Activated CD4-positive, CD25-positive, alpha-beta regulatory T cell treated with anti-CD3 and anti-CD28 coated beads, Interleukin-2, amount 50 U/mL, for 16 hours (primary cell): ENCODE results near the gene SLC25A19.
"Not testable (repeated sequence)": the region's sequence is repeated elsewhere in the genome, so short reads cannot be mapped to it uniquely, and the experiment has no call there.

Source experiments
- DNase-seq: peaks from one replicate; pipeline ENCODE4 v3.0.0-alpha.2; 2020; ENCODE audit warnings: low read depth, low spot score

Gene SLC25A19

DNA sequence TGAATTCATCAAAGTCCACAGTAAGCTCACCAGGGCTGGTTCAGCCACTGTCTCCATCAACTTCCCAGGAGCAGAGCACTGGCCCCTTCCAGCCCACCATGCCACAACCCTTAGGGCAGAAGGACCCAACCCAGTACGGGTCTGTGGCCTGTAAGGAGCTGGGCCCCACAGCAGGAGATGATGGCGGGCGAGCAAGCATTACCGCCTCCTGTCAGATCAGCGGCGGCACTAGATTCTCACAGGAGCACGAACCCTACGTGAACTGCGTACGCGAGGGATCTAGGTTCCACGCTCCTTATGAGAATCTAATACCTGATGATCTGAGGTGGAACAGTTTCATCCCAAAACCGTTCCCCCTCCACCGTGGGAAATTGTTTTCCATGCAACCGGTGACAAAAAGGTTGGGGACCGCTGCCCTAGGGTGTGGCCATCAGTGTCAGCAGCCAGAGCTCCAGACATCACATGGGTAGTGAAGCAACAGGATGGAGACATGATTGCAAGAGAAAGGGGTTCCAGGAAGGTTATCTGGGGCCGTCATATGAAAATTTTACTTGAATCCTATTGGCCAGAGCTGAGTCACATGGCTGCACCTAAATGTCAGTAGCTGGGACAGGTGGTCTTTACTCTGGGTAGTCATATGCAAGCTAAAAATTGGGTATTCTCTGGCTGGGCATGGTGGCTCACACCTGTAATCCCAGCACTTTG, 12.4 kb upstream of the SLC25A19 start:
- no peak for DNase-seq

DNA sequence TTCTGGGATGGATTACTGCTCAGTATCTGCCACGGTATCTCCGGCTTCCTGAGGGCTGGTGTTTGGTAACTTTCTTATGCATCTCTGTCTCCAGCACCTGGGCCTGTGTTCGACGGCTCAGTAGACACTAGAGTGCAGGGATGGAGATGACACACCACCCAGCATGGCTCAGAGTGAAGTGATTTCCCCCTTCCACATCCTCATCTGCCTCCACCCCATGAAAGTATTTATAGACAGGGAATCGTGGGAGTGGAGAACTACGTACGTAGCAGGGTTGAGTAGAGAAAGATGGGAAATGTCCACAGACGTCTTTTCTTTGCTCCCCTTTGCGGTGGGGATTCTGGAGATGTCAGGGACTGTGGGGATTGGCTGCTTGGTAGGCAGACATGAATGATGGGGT, 11.8 kb upstream of the SLC25A19 start:
- DNase-seq = no peak

DNA sequence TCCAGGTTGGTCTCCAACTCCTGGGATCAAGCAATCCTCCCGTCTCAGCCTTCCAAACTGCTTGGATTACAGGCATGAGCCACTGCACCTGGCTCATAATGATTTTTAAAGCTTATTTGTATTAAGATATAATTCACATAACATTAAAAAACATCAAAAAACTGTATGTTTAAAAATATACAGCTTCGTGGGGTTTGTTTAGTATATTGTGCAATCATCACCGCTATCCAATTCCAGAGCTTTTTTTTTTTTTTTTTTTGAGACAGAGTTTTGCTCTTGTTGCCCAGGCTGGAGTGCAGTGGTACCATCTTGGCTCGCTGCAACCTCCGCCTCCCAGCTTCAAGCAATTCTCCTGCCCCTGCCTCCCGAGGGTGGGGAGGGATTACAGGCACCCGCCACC, 11.0 kb upstream of the SLC25A19 start:
- no peak for DNase-seq

DNA sequence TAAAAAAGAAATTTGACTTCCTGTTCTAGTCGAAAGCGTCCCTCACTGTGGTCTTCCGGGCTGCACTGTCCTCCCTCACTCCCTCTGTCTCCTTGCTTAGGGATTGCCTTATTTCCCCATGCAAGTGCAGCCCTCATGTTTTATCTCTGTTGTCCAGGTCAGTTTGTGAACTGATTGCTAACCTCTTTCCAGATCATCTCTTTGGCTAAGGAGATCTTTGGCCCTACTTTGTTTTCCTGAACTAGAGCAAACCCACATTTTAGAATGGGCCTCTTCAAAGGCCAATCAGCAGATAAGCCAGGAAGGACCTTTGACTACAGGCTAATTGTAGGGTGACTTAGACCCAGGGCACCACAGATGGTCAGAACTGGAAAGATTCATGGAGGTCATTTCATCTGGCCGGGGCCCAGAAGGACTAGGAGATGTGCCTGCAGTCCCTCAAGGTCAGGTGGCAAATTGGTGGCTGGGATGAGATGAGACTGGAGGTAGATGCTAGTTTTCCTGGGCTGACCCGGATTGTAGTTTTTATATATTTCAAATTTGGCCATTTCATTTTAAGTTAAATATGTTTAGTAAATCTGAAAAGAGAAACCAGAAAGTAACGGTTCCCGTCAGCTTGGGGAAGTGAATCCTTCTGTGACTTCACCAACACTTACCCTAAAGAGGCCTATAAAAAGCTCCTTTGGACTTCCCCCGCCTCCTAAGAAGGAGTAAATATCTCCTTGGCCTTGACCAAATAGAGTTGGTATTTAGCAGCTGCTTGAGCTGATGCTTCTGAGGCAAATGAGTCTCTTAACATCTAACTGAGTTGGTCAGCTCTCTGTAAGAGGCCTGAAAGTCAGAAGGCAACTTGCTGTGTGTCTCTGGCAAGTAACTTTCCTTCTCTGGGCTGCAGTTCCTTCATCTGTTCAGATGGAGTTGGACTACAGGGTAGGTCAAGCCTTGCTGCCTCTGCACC, 6.2 kb upstream of the SLC25A19 start:
- no peak for DNase-seq

DNA sequence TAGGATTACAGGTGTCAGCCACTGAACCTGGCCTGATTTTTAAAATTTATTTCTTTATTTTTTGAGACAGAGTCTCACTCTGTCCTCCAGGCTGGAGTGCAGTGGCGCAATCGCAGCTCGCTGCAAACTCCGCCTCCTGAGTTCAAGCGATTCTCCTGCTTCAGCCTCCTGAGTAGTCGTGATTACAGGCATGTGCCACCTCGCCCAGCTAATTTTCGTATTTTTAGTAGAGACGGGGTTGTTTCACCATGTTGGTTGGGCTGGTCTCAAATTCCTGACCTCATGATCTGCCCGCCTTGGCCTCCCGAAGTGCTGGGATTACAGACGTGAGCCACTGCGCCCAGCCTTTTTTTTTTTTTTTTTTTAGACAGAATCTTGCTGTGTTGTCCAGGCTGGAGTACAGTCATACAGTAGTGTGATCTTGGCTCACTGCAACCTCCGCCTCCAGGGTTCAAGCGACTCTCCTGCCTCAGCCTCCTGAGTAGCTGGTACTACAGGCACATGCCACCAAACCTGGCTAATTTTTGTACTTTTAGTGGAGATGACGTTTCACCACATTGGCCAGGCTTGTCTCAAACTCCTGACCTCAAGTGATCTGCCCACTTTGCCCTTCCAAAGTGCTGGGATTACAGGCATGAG, 3.7 kb upstream of the SLC25A19 start:
- not testable (repeated sequence) for DNase-seq

DNA sequence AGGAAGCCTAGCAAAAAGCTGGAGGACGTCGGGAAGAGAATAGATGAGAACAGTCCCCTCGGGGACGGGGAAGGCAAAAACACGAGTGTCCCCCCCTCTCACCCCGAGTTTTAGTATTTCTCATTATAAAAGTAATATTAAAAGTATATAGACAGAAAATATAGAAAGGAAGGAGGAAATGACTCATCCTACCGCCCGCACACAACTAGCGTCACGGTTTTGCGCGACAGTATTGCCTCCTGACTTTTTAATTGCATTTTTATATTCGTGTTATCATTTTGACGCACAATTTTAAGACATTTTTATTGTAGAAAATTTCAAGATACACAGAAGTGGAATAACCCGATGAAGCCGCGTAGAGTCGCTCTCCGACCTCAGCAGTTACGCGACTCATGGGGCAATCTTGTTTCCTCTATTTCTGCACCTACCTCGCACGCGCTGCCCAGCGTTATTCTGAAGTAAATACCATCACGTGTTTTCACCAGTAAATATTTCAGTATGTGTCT, 652 bp upstream of the SLC25A19 start:
- peak; percentile 51 for DNase-seq

DNA sequence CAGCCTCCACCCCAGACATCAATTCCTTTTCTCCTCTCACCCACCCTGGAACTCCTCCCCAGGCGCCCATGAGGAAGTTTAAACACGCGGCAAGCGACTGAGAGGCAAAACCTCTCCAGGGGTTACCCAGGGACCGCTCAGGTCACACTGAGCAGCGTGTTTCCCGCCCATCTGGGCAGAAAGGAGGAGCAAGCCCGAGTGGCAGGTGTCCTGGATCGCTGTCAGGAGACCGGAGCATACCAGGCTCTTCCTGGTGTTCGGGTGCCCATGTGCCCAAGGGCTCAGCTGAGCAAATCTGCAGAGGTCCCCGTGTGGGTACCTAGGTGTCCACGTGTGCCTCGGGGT, 491 bp downstream of the SLC25A19 start:
- DNase-seq = no peak

DNA sequence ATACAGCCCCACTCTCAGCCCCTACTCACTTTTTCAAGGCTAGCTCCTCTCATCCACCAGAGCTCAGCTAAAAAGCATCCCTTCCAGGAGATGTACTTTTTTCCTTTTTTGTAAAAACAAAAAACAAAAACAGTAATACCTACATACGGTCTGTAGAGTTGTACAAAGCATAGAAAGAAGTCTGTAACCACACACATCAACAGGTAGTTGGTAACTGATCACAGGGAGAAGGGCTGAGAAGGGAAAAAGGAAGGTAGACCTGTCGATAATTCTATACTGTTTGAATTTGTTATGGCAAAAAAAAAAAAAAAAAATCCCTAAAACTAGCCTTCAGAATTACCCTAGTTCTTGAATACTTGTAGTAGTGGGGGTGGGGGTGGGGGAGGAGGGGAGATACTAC, 874 bp downstream of the SLC25A19 start:
- DNase-seq = no peak

DNA sequence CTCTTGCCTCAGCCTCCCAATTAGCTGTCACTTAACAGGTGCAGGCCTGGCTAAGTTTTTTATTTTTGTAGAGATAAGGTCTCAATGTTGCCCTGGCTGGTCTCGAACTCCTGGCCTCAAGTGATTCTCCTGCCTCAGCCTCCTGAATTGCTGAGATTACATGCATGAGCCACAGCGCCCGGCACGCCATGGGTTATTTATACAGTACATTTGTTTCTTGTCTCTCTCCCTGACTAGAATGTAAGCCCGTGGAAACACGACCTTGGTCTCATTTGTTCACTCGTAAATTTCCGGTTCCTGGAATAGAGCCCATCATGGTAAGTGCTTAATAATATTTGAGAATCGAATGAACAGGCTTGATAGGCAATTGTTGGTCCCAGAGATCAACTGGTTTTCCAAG, 2.0 kb downstream of the SLC25A19 start:
- no peak for DNase-seq

DNA sequence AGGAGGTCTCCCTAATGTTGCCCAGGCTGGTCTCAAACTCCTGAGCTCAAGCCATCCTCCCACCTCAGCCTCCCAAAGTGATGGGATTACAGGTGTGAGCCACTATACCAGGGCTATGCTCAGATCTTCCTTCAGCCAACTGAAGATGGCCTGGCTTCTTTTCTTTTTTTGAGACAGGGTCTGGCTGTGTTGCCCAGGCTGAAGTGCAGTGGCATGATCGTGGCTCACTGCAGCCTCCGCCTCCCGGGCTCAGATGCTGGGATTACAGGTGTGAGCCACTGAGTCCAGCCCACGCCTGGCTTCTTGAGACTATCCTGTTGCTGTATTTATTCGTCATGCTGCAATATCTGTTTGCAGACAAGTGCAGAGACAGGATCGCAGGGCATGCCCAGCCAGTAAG, 4.1 kb downstream of the SLC25A19 start:
- DNase-seq = no peak

DNA sequence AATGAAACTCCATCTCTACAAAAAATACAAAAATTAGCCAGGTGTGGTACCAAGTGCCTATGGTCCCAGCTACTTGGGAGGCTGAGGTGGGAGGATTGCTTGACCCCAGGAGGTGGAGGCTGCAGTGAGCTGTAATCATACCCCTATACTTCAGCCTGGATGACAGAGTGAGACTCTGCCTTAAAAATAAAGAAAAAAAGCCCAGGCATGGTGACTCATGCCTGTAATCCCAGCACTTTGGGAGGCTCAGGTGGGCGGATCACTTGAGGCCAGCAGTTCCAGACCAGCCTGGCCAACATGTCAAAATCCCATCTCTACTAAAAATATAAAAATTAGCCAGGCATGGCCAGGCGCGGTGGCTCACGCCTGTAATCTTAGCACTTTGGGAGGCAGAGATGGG, 9.0 kb downstream of the SLC25A19 start:
- not testable (repeated sequence) for DNase-seq

DNA sequence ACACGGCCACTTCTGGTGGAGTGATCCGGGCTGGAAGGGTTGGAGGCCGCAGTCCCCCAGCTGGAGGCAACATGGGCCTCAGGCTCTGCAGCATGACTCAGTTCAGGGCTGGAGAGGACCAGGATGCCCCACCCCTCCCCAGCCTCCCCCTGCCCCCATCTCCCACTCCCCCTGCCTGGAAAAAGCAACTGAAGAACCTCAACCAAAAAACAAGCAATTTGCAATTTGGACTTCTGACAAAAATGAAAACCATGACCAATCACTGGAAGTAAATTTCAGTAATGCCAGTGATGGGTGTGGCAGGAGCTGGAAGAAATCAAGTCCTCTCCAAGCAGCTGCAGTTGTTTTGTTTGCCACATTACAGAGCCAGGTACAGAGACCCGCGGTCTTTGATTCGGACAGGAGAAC, 11.6 kb downstream of the SLC25A19 start:
- no peak for DNase-seq

DNA sequence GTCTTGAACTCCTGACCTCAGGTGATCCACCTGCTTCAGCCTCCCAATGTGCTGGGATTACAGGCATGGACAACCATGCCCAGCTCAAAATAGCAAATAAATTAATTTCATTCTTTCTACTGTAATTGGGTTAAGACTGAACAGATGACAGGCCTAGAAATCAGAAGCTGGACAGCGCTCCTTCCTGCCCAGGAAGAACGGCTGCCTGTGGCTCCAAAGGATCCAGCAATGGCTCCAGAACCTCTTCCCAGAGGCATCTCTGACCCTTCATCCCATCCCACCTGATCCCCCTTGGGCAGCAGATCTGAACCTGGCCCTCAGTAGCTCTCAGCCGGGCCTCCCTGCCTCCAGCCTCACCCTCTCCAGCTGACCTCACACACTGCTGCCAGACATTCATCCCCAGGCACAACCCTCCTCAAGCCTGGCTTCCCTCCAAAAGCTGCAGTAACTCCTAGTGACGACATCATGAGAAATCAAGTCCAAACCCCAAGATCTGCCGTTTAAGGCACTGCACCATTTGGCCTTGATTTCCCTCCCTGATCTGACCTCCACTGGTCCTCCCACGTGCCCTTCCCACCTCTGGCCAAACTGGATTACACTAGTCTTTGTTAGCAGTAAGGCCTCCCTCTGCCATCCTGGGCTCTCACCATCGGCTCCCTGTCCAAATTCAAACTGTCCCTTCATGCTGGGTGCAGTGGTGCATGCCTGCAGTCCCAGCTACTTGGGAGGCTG, 15.1 kb downstream of the SLC25A19 start:
- no peak for DNase-seq

DNA sequence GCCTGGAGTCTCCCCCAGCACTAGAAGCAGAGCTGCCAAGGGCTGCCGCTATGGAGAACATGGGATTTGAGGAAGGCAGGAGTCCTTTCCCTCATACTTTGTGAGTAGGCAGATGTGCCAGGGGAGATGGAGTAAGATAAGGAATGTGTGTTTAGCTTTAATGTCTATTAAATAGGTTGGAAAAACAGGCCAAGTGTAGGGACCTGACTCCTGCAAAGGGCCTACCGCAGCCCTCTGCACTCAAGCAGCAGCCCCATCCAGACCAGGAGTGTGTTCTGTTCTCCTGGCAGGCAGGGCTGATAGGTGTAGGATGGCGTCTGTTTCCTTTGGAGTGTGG, 16.4 kb downstream of the SLC25A19 start:
- no peak for DNase-seq

DNA sequence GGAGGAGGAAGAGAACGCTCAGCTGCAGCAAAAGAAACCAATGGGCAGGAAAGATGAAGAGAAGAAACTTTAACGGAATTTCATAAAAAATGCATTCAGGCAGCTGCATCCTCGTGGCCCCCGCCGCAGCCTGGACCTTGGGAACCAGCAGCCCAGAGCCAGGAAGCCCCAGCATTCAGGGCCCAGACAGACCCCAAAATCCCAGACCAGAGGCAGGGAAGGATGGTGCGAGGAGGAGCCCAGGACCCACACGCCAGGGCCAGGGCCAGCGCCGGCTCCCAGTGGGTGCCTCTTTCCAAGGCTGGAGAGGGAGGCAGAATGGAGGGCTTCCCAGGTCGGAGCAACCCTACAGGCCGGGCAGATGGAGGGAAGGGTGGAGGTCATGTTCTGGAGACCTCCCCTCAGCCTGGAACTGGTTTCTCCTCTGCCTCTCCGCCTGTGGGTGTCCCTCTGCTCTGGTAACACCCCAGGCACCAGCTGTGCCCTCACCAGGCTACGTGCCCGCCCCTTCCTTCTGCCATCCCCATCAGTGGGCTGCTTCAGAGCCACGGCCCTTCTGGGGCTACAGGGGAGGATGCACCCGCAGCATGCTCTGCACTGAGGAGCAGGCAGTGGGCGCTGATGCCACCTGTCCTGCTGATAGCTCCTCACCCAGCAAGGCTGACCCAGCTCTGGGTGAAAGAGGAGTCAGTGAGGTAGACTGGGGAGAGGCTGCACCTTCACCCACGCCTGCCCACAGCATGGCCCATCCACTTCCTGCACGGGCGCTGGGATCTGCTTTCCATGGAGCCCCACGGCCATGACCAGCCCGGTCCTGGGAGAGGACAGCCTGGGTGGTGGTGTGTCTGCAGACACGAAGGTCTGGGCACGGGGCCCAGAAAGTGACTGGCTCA, 17.0 kb downstream of the SLC25A19 start:
- no peak for DNase-seq

DNA sequence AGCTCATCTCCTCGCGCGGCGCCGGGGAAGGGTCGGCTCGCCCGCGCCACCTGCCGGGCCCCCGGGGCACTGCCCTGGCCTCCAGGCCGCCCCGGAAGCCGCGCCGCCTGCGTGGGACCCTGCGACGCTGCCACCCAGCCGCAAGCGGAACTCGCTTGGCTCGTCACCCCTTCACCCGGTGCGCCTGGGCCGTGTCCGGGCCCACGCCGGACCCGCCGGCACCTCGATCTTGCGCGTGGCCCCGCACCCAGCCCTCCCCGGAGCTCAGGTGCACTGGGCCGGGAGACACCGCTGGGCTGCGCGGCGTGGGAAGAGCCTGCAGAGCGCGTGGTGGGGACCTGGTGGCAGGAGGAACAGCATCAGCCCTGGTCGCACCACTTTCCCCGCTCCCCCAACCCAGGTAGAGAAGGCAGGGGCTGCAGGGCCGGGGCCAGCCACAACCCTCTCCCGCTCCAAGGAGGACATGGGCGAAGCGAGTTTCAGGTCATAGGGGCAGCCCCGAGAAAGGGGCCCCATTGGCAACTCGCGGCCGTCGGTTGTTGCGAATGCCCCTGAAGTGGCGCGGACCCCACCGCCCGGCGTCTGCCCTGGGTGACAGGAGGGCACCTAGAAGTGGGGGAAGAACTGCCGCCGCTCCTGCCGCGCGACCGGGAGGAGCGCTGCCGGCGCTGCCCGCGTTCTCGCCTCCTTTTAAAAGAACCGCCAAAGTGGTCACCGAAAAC, 17.8 kb downstream of the SLC25A19 start:
- peak; percentile 76 for DNase-seq

DNA sequence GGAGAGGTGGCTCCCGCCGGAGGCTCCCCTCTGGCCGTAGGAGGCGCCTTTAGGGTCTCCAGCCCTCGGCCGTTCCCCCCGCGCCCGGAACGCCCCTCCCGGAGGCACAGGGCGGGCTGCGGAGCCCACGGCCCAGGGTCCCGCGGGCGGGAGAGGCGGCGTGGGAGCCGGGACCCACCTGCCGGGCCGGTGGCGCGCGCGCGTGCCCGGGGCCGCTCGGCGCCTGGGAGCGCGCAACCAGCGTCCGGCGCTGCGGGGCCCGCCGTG, 18.3 kb downstream of the SLC25A19 start, which contains the start of gene MIF4GD:
MIF4GD (minus strand) TSS at position 266 of the 267 bp plus-strand sequence. CDS start 1,036 bp downstream, outside the sequence.
- no peak for DNase-seq

DNA sequence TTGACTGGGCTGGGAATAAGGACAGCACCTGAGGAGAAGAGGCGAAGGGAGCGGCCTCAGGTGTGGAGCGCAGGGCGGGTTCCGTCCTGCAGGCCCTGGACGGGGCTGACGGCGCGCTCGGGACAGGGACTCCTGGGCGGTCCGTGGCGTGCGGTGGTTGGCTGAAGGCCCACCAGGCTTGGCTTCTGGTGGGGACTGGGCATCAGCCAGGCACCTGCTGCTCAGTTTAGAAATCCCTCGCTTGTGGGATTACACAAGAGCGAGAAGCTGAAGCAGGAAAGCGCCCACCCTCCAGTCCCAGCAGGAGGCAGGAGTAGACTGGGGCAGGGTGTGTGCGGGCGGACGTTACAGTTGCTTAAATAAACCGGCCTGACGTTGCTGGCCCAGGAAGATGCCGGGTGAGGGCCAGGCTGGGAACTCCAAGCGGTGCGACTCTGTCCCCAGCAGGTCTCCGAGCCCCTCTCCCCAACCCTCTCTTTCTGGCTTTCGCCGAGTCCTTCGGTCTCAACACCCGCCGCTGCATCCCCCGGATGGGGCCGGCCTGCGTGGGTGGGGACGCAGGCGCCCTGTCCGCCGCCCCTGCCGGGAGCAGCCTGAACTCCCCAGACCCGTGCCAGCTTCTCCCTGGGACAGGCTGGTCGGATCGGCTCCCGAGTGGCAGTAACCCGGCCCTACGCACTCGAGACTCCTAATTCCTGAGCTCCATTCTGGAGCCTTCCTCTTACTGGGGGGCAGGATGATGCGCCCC, 18.8 kb downstream of the SLC25A19 start:
- DNase-seq = no peak

DNA sequence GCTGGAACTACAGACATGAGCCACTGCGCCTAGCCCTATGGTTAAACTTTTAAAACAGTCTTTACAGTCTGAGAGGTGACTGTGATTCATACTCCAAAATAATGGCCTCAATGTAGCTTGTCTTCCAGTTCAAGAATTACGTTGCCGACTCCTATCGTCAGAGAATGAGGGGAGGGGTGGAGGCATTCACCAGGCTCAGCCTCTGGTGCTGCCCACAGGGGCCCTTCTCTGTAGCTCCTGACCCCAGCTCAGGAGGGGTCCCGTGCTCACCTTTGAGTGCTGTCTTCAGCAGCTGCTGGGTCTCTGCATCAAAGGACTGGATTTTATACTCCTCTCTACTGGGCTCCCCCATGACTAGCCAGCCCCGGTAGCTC, 19.4 kb downstream of the SLC25A19 start:
- DNase-seq = no peak
